ENCODE measurements around the gene TMEM108. TPM values are rescaled to one million over a fixed set of nuclear protein-coding genes. Genes with fewer than 3 reads are reported as not detected.

The TMEM108 gene
- total and polyA plus RNA-seq, 2 experiments from 2014 or later: 7.4 to 15.3 TPM

DNA sequence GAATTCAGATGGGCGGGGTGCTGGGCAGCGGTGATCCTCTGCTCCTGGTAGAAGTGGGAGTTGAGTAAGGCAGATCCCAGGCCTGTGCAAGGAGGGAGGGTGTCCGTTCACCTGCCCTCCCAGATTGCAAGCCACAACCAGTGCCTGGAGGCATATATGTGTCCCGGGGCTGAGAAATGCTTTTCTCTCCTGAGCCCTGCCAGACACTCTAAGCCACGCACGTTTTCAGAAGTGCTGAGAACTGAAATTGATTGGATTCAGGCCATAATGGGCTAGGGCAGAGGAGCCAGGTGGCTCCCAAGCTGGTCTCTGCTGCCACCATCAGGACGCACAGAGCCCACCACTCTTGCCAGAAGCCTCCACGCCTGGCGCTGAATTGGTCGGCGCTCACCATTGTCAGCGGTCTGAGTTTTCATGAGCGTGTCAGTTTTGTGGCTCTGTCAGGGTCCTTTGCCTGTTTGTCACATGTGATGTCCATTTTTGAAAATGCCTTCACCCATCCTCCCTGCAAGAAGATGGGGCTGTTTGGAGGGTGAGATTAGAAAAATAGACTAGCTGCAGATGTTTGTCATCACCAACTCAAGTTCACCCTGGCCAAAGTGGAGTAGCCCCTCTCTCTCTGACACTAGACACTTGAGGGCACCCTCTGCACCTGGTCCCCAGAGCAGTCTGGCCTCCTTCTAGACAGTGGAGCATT lies 346.3 kb downstream of the TMEM108 start:
- no peak overlapping the region for H3K4me3 Mint-ChIP-seq
- no peaks in the 10 kb centered on the region for H3K9me3 Mint-ChIP-seq
- no peak overlapping the region for H3K4me3 ChIP-seq
- ATAC-seq (peak; percentile 98), DNase-seq (ENCODE audit: low spot score) (peak; percentile 87)
- H2AFZ ChIP-seq: no peak overlapping the region
- peaks cover 5% of the 10 kb centered on the region; the same call in 1 of the 3 replicates for H3K36me3 Mint-ChIP-seq (ENCODE audit: low read depth)
- peaks cover 16% of the 10 kb centered on the region; the same call in 2 of the 3 replicates for H3K4me1 Mint-ChIP-seq
- H4K20me1 ChIP-seq (replicated peaks; ENCODE audit: insufficient read depth): no peaks in the 10 kb centered on the region
- H3K79me2 ChIP-seq (replicated peaks; ENCODE audit: insufficient read depth): no peaks in the 10 kb centered on the region
- H3K27ac ChIP-seq (ENCODE audit: low read depth): no peak overlapping the region
- H3K27ac Mint-ChIP-seq: no peak overlapping the region
- no peaks in the 10 kb centered on the region for H3K27me3 ChIP-seq (ENCODE audit: insufficient read depth)
- H3K36me3 ChIP-seq (ENCODE audit: insufficient read depth): no peaks in the 10 kb centered on the region
- H3F3A ChIP-seq (replicated peaks; ENCODE audit: low read depth): no peaks in the 10 kb centered on the region
- TF ChIP-seq CTCF (conservative IDR thresholded peaks at IDR 0.05; ENCODE audit: low read depth in 2 of 2) (peak; percentile 87 to 98), CREB1 (CRISPR knock-in tag; IDR thresholded peaks at IDR 0.05; ENCODE audit: low read depth) (no peak), ZNF114 (CRISPR knock-in tag; IDR thresholded peaks at IDR 0.05) (no peak), POLR2AphosphoS5 (IDR thresholded peaks at IDR 0.05; ENCODE audit: low read depth) (no peak), ZNF331 (CRISPR knock-in tag; IDR thresholded peaks at IDR 0.05; ENCODE audit: low read depth) (no peak), JUNB (IDR thresholded peaks at IDR 0.05; ENCODE audit: unreplicated experiment) (no peak)
- H3K9me2 ChIP-seq (ENCODE audit: insufficient read depth): no peaks in the 10 kb centered on the region
- no peak overlapping the region for H3K4me2 ChIP-seq
- peaks cover 2% of the 10 kb centered on the region for H3K27me3 Mint-ChIP-seq (ENCODE audit: insufficient read depth, low read depth, poor library complexity)
- H3K4me1 ChIP-seq (ENCODE audit: insufficient read depth): no peaks in the 10 kb centered on the region; the same call in 1 of the 2 replicates

DNA sequence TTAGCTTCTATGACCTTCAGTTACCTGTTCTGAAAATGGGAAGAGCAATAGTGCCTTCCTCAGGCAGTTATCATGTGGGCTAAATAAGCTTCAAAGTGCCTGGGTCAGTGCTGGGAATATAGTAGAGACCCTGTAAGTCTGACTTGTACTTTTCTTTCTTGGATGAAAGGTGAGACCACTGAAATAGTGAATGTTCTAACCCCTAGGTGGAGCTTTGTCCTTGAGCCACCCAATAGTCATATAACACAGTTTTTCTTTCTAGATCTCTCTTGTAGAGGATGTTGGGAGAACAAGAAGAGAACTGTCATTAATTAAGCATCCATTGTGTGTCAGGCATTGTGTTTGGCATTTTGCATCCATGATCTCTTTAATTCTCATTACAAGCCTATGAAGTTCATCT lies 348.7 kb downstream of the TMEM108 start:
- H3K79me2 ChIP-seq (replicated peaks; ENCODE audit: insufficient read depth): no peaks in the 10 kb centered on the region
- H3K27ac ChIP-seq (ENCODE audit: low read depth): no peak overlapping the region
- Mint-ChIP-seq H3K9me3 (no peaks in the 10 kb centered on the region), H3K4me3 (no peak overlapping the region), H3K27ac (no peak overlapping the region), H3K36me3 (ENCODE audit: low read depth) (peaks cover 3% of the 10 kb centered on the region; the same call in 1 of the 3 replicates), H3K27me3 (ENCODE audit: insufficient read depth, low read depth, poor library complexity) (no peaks in the 10 kb centered on the region), H3K4me1 (peaks cover 16% of the 10 kb centered on the region; the same call in 2 of the 3 replicates)
- no peak for ATAC-seq
- H3K9me2 ChIP-seq (ENCODE audit: insufficient read depth): no peaks in the 10 kb centered on the region
- H3K4me1 ChIP-seq (ENCODE audit: insufficient read depth): no peaks in the 10 kb centered on the region; the same call in 1 of the 2 replicates
- no peak overlapping the region for H3K4me3 ChIP-seq
- H2AFZ ChIP-seq: no peak overlapping the region
- no peaks in the 10 kb centered on the region for H3K36me3 ChIP-seq (ENCODE audit: insufficient read depth)
- TF ChIP-seq CTCF (conservative IDR thresholded peaks at IDR 0.05; ENCODE audit: low read depth in 2 of 2): peak in 1 of 2 experiments; percentile 20; a peak in 1 of 4 replicates
- TF ChIP-seq POLR2AphosphoS5 (IDR thresholded peaks at IDR 0.05; ENCODE audit: low read depth): no peak
- no peaks in the 10 kb centered on the region for H4K20me1 ChIP-seq (replicated peaks; ENCODE audit: insufficient read depth)
- no peak for DNase-seq (ENCODE audit: low spot score)
- H3F3A ChIP-seq (replicated peaks; ENCODE audit: low read depth): no peaks in the 10 kb centered on the region
- no peaks in the 10 kb centered on the region for H3K27me3 ChIP-seq (ENCODE audit: insufficient read depth)
- no peak overlapping the region for H3K4me2 ChIP-seq
